Fibroblast of lung (primary cell): ENCODE data around the gene LRRC3B. TPM values are rescaled to one million over a fixed set of nuclear protein-coding genes. Genes with fewer than 3 reads are reported as not detected.

Experiments
- DNase-seq, 2 donors: peaks; one replicate each; pipeline versions ENCODE4 v3.0.0 to v3.0.0-alpha.2; 2010; ENCODE audit warnings: low read depth in 2 of 2
- H2AFZ ChIP-seq: 2 replicates; pipeline ENCODE4 v1.5.1; 2012; ENCODE audit warnings: low read length, control low read depth, inconsistent platforms
- H3K27ac ChIP-seq: 2 replicates; pipeline ENCODE4 v1.5.1; 2011; ENCODE audit warnings: low read length, control low read depth; ENCODE audit not compliant: insufficient read depth
- H3K27me3 ChIP-seq: 2 replicates; pipeline ENCODE4 v1.5.1; 2011; ENCODE audit warnings: mild to moderate bottlenecking, low read length; ENCODE audit not compliant: control insufficient read depth, insufficient read depth
- H3K36me3 ChIP-seq: 2 replicates; pipeline ENCODE4 v1.5.1; 2011; ENCODE audit warnings: low read length; ENCODE audit not compliant: control insufficient read depth, insufficient read depth
- H3K4me1 ChIP-seq: 2 replicates; pipeline ENCODE4 v1.5.1; 2011; ENCODE audit warnings: low read length; ENCODE audit not compliant: control insufficient read depth, insufficient read depth; ENCODE audit errors: extremely low read depth
- H3K4me2 ChIP-seq: 2 replicates; pipeline ENCODE4 v1.5.1; 2011; ENCODE audit warnings: low read length, control low read depth; ENCODE audit not compliant: insufficient read depth; ENCODE audit errors: extremely low read depth
- H3K4me3 ChIP-seq, 4 experiments: fragments of 200-600 bp in 1 of 4; sonication (generic) in 1 of 4; replicated peaks in 1 of 4; 2 replicates each; pipeline ENCODE4 v1.5.1; 2011 to 2016; ENCODE audit warnings: low read length in 4 of 4, low read depth in 3 of 4, mild to moderate bottlenecking in 3 of 4, control low read depth in 2 of 4, inconsistent platforms in 1 of 4, mixed read lengths in 1 of 4; ENCODE audit not compliant: insufficient read depth in 1 of 4; ENCODE audit errors: control extremely low read depth in 1 of 4
- H3K79me2 ChIP-seq: 2 replicates; pipeline ENCODE4 v1.5.1; 2012; ENCODE audit warnings: mild to moderate bottlenecking, low read length, inconsistent platforms; ENCODE audit not compliant: control insufficient read depth, insufficient read depth
- H3K9ac ChIP-seq: 2 replicates; pipeline ENCODE4 v1.5.1; 2011; ENCODE audit warnings: mild to moderate bottlenecking, low read length, control low read depth; ENCODE audit not compliant: insufficient read depth
- H3K9me3 ChIP-seq: 2 replicates; pipeline ENCODE4 v1.5.1; 2012; ENCODE audit warnings: low read depth, low read length; ENCODE audit not compliant: control insufficient read depth, insufficient read depth
- H4K20me1 ChIP-seq: 2 replicates; pipeline ENCODE4 v1.5.1; 2011; ENCODE audit warnings: low read length; ENCODE audit not compliant: control insufficient read depth, insufficient read depth; ENCODE audit errors: extremely low read depth
- EZH2 ChIP-seq: IDR thresholded peaks from 2 replicates; pipeline ENCODE4 v1.5.1; 2012; ENCODE audit warnings: low read length, control low read depth, mild to moderate bottlenecking; ENCODE audit errors: missing control alignments
- polyA plus RNA-seq, 2 donors: library from polyadenylated mRNA; depleted of rRNA in 1 of 2; stranded (reverse) in 1 of 2; unstranded in 1 of 2; fragments of >200 nt; gene quantifications; 2 replicates each; pipeline ENCODE4 v1.2.1, GENCODE V29; 2011 to 2012; ENCODE audit warnings: missing spikeins in 1 of 2
- total RNA-seq: library from RNA; depleted of rRNA; stranded (reverse); fragments of >200 nt; gene quantifications from 2 replicates; pipeline ENCODE4 v1.2.1, GENCODE V29; 2014
- TF ChIP-seq, protein P1 (sequence below), 2 donors: IDR thresholded peaks in 1 of 2; conservative IDR thresholded peaks in 1 of 2; 1 replicate in 1 of 2; 2 replicates in 1 of 2; pipeline ENCODE4 v1.5.1; 2011 to 2012; ENCODE audit warnings: low read length in 2 of 2, control low read depth in 1 of 2, inconsistent platforms in 1 of 2, low read depth in 1 of 2, mild to moderate bottlenecking in 1 of 2

The LRRC3B gene
- total and polyA plus RNA-seq, 2 donors (not counting 1 experiment from before 2014, with no cell fraction given) = not detected

DNA sequence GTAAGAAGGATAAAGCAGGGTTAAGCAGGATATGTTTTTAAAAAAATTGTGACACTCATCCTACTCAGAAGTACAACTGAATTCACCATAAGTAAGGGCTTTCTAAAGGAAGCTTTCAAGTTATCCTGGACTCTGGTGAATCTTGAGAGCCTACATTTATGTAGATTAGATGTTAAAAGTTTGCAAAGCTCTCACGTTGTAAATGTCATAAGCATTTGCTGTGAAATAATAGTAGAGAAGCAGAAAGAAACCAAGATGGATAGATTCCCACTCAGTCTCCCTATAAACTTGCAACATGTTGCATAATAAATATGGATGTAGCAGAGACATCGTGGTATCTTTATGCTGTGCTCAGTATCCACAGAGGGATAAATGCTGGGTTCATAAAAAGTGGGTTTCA lies 77.0 kb downstream of the LRRC3B start:
- H2AFZ ChIP-seq = no peak overlapping the region
- H3K27ac ChIP-seq = no peak overlapping the region
- H4K20me1 ChIP-seq = no peaks in the 10 kb centered on the region
- H3K79me2 ChIP-seq = no peaks in the 10 kb centered on the region
- TF ChIP-seq, protein P1, sequence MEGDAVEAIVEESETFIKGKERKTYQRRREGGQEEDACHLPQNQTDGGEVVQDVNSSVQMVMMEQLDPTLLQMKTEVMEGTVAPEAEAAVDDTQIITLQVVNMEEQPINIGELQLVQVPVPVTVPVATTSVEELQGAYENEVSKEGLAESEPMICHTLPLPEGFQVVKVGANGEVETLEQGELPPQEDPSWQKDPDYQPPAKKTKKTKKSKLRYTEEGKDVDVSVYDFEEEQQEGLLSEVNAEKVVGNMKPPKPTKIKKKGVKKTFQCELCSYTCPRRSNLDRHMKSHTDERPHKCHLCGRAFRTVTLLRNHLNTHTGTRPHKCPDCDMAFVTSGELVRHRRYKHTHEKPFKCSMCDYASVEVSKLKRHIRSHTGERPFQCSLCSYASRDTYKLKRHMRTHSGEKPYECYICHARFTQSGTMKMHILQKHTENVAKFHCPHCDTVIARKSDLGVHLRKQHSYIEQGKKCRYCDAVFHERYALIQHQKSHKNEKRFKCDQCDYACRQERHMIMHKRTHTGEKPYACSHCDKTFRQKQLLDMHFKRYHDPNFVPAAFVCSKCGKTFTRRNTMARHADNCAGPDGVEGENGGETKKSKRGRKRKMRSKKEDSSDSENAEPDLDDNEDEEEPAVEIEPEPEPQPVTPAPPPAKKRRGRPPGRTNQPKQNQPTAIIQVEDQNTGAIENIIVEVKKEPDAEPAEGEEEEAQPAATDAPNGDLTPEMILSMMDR (conservative IDR thresholded peaks at IDR 0.05 in 1 of 2, IDR thresholded peaks at IDR 0.05 in 1 of 2; ENCODE audit: low read depth in 1 of 2, low read length in 2 of 2) = no peak
- no peak for TF ChIP-seq EZH2
- DNase-seq = no peak
- H3K36me3 ChIP-seq = no peaks in the 10 kb centered on the region
- H3K9me3 ChIP-seq = no peaks in the 10 kb centered on the region
- H3K4me3 ChIP-seq = no peak overlapping the region
- H3K27me3 ChIP-seq = no peaks in the 10 kb centered on the region
- no peak overlapping the region for H3K9ac ChIP-seq
- H3K4me1 ChIP-seq = no peaks in the 10 kb centered on the region
- H3K4me2 ChIP-seq = no peak overlapping the region

DNA sequence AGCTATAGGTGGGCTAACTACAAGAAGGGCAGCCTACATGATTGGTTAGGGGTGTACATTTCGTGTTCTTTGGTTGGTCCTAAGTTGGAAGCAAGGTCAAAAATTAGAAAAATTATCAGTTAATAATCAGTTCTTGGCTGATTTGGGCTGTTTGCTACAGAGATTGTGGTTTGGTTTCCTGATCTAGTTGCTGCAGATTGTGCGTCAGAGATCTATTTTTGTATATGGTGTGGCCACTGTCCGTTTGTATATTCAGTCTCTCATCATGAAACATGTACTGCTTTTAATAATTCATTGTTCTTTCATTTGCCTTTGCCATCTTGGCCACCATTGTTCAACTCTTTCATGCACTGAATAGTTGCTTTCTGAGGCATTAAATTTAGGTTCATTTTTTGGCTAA lies 80.9 kb downstream of the LRRC3B start:
- no peaks in the 10 kb centered on the region for H3K36me3 ChIP-seq
- no peak overlapping the region for H3K4me3 ChIP-seq
- H3K4me1 ChIP-seq = no peaks in the 10 kb centered on the region
- H3K9ac ChIP-seq = no peak overlapping the region
- no peak overlapping the region for H3K4me2 ChIP-seq
- TF ChIP-seq EZH2 = no peak
- TF ChIP-seq, protein P1 (conservative IDR thresholded peaks at IDR 0.05 in 1 of 2, IDR thresholded peaks at IDR 0.05 in 1 of 2; ENCODE audit: low read depth in 1 of 2, low read length in 2 of 2) = no peak
- H3K9me3 ChIP-seq = no peaks in the 10 kb centered on the region
- H3K79me2 ChIP-seq = no peaks in the 10 kb centered on the region
- H2AFZ ChIP-seq = no peak overlapping the region
- no peak overlapping the region for H3K27ac ChIP-seq
- no peaks in the 10 kb centered on the region for H3K27me3 ChIP-seq
- no peaks in the 10 kb centered on the region for H4K20me1 ChIP-seq
- DNase-seq = no peak

DNA sequence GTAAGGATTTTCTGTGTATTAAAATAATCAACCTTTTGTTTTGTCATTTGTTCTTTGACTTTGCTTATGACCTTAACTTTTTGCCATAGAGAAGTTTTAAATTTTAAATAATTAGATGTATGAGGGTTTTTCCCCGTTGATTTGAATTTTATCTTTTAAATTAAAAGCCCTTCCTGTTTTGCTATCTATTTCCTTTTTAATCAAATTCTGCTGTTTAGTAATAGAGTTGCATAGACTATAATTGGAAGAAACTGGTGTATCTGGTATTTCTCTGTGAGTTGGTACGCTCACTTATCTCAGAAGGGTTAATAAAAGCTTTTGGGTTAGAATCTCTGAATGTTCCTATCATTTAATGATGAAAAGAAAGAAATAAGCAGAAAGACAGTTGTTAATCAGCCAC lies 82.2 kb downstream of the LRRC3B start:
- Histone ChIP-seq H3K4me2 (no peak overlapping the region), H3K9me3 (no peaks in the 10 kb centered on the region), H3K27ac (no peak overlapping the region), H3K4me3 (no peak overlapping the region), H3K4me1 (no peaks in the 10 kb centered on the region), H3K9ac (no peak overlapping the region), H4K20me1 (no peaks in the 10 kb centered on the region), H3K36me3 (no peaks in the 10 kb centered on the region), H3K27me3 (no peaks in the 10 kb centered on the region), H3K79me2 (no peaks in the 10 kb centered on the region), H2AFZ (no peak overlapping the region)
- DNase-seq = no peak
- TF ChIP-seq, protein P1 (conservative IDR thresholded peaks at IDR 0.05 in 1 of 2, IDR thresholded peaks at IDR 0.05 in 1 of 2; ENCODE audit: low read depth in 1 of 2, low read length in 2 of 2) = no peak
- TF ChIP-seq EZH2 = no peak
